Iris pigment epithelial cell (primary cell): ENCODE data around the gene NUTM2G.
"Not testable (repeated sequence)": the region's sequence is repeated elsewhere in the genome, so short reads cannot be mapped to it uniquely, and the experiment has no call there.

Source experiments
- DNase-seq: peaks from one replicate; pipeline ENCODE4 v3.0.0-alpha.2; 2011; ENCODE audit warnings: low read depth

NUTM2G gene

DNA sequence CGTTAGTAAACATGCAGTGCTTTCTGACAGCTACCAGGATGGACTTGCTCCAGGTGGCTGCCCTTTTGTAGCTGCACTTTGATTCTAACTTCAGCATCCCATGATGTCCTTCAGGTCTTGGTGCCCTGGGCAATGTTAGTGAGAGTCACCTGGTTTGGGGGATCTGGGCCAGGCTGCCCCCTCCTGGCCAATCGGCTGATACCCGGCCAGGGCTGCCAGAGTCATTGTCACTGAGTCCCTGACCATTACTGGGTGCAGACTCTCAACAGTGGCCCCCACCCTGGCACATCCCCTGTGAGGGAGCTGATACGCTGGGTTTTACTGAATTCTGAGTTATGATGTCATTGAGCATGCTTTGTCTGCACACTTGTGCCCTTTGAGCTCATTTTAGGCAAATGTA is 13.5 kb downstream of the NUTM2G start:
- DNase-seq, result not testable (repeated sequence)

DNA sequence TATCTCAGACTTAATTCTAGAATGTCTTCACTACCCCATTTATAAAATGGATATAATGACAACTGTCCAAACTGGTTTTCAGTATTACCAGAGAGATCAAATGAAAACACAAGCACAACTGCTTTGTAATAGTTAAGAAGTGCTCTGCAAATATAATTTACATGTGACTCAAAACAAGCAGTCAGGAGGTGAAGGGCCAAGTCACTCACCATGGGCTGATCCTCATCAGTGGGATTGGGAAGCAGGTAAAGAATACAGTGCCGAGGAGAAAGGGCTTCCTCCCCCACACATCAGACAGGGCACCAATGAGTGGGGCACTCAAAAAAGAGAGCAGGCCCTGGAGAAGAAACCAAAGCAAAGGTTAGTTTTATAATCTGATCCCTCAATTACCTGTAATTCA is 20.7 kb downstream of the NUTM2G start:
- DNase-seq, result not testable (repeated sequence)

- DNase-seq, result not testable (repeated sequence)
These were observed 21.9 kb downstream of the NUTM2G start for GRCh38 chr9:96950539-96950938.

GRCh38 chr9:96967591-96967990 is 38.9 kb downstream of the NUTM2G start:
- DNase-seq, result not testable (repeated sequence)

DNA sequence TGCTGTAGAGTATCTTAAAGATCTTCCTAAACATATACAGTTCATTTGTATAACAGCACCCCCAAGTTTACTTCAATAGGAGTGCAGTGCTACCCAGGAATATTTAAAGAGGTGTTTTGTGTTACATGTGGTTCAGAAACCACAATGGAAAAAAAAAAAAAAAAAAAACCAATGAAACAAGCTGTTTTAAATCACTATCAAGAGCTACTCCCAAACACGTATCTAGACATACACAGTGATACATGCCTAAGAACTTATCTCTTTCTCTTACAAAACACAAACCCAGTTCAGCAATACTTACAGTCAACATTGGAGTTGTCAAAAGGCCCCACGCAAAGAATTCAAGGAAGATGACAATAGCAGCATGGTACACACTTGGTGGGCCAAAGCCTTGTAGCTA is 43.9 kb downstream of the NUTM2G start:
- DNase-seq, result not testable (repeated sequence)

GRCh38 chr9:96974037-96974436 is 45.4 kb downstream of the NUTM2G start:
- DNase-seq, result not testable (repeated sequence)

- not testable (repeated sequence) for DNase-seq
These were observed 55.0 kb downstream of the NUTM2G start for GRCh38 chr9:96983496-96984122.

DNA sequence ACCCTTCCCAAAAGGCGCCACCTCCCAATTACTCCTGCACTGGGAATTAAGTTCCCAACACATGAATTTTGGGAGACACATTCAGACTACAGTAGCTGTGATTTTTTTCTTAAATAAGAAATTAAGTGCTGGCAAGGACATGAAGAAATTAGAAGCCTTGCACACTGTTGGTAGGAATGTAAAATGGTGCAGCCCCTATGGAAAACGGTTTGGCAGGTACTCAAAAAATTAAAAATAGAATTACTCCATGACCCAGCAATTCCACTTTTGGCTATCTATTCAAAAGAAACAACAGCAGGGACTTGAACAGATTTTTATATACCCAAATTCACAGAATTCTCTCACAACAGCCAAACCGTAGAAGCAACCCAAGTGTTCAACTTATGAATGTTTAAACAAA is 55.5 kb downstream of the NUTM2G start:
- DNase-seq, result not testable (repeated sequence)

DNA sequence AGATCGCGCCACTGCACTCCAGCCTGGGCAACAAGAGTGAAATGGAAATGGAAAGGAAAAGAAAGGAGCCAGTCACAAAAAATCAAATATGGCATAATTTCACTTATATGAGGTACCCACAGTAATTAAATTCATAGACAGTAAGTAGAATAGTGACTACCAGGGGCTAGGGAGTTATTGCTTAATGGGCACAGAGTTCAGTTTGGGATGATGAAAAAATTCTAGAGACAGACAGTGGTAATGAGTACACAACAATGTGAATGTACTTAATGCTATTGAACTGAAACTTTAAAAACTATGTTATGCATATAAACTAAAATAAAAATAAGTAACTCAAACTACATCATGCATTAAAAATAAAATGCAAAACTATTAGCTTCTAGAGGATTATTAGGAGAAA is 56.2 kb downstream of the NUTM2G start:
- DNase-seq, result not testable (repeated sequence)
